GM11168 (cell line): Measurements from ENCODE around the gene EDARADD.

Source experiments
- in situ Hi-C: fragments of 300-500 bp; cut with MboI; formaldehyde crosslinking; loops from one replicate; pipeline ENCODE4 v1.12.0; 2022; ENCODE audit warnings: low sequenced_read_pairs; ENCODE audit not compliant: unreplicated experiment

The EDARADD gene

GRCh38 chr1:236509203-236509602, 115.1 kb downstream of the EDARADD start:
- in situ Hi-C loops = no loop called here

GRCh38 chr1:236509647-236510401, 115.7 kb downstream of the EDARADD start:
- in situ Hi-C loops = no loop called here

- in situ Hi-C loops = no loop called here
These were observed 117.8 kb downstream of the EDARADD start for GRCh38 chr1:236511735-236512418.

- in situ Hi-C loops = no loop called here
These were observed 120.8 kb downstream of the EDARADD start for GRCh38 chr1:236514703-236515442.

- in situ Hi-C loops = no loop called here
These were observed 121.4 kb downstream of the EDARADD start for GRCh38 chr1:236515443-236515958.

- in situ Hi-C loops = no loop called here
These were observed 123.0 kb downstream of the EDARADD start for GRCh38 chr1:236516929-236517704.

GRCh38 chr1:236518322-236518721, 124.2 kb downstream of the EDARADD start:
- in situ Hi-C loops = no loop called here

- in situ Hi-C loops = no loop called here
These were observed 126.4 kb downstream of the EDARADD start for GRCh38 chr1:236520445-236521005.

GRCh38 chr1:236522937-236523703, 129.0 kb downstream of the EDARADD start:
- in situ Hi-C loops = no loop called here

GRCh38 chr1:236523704-236524141, 129.6 kb downstream of the EDARADD start, which contains the start of gene LGALS8:
Gene LGALS8 (plus strand): TSS chr1:236523982. CDS start chr1:236526071, 2,089 bp downstream.
- in situ Hi-C loops = no loop called here

GRCh38 chr1:236524142-236524894, 130.2 kb downstream of the EDARADD start:
- in situ Hi-C loops = no loop called here

GRCh38 chr1:236524895-236525184, 130.8 kb downstream of the EDARADD start:
- in situ Hi-C loops = no loop called here

- in situ Hi-C loops = no loop called here
These were observed 132.0 kb downstream of the EDARADD start for GRCh38 chr1:236526079-236526478.

GRCh38 chr1:236530286-236530685, 136.2 kb downstream of the EDARADD start:
- in situ Hi-C loops = no loop called here

GRCh38 chr1:236530959-236531358, 136.9 kb downstream of the EDARADD start:
- in situ Hi-C loops = no loop called here

- in situ Hi-C loops = no loop called here
These were observed 138.8 kb downstream of the EDARADD start for GRCh38 chr1:236532850-236533249.

GRCh38 chr1:236534151-236534651, 140.1 kb downstream of the EDARADD start:
- in situ Hi-C loops = no loop called here
